ENCODE results near the gene CHST13. TPM values are rescaled to one million over a fixed set of nuclear protein-coding genes. Genes with fewer than 3 reads are reported as not detected.
A peak's percentile ranks its signal among the peaks of the same experiment; 100 is the strongest.

Gene CHST13
- total RNA-seq, 1 experiment from 2014 or later, result not detected

DNA sequence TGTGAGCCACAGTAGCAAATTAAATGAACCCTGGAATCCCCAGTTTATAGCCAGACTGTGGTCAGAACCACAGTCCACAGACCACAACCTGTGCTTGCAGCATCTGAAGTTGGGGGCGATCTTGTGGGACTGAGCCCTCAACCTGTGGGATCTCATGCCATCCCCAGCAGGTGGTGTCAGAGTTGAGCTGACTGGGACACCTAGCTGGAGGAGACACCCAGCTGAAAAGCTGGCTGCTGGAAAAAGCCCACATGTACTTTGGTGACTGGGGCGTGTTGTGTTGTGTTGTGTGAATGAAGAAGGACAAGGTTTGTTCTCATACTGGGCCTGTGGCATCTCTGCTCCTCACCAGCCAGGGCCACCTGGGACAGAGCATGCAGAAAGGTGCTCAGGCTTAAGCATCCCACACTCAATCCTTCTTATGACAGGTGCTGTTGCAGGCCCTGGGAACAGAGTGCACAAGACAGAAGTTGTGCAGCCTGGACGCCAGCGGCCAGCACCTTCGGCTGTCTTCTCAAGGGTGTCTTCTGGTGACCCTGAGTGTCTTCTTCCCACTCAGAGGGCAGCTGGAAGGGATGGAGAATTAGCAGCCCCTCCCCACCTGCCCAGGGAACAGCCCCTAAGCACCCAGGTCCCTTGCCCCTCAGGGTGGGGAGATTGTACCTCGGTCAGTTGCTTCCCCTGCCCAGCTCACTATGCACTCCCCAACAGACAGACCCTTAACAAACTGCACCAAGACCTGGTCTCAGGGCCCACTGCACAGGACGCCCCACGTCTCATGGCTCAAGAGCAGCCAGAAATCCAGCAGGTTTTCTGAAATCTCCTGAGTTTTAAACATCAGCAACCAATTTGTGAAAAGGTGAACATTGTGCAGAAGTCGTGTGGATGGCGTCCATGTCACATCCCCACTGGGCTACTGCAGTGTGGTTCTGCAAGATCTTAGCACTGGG lies 4.2 kb upstream of the CHST13 start:
- TF ChIP-seq, protein P1, sequence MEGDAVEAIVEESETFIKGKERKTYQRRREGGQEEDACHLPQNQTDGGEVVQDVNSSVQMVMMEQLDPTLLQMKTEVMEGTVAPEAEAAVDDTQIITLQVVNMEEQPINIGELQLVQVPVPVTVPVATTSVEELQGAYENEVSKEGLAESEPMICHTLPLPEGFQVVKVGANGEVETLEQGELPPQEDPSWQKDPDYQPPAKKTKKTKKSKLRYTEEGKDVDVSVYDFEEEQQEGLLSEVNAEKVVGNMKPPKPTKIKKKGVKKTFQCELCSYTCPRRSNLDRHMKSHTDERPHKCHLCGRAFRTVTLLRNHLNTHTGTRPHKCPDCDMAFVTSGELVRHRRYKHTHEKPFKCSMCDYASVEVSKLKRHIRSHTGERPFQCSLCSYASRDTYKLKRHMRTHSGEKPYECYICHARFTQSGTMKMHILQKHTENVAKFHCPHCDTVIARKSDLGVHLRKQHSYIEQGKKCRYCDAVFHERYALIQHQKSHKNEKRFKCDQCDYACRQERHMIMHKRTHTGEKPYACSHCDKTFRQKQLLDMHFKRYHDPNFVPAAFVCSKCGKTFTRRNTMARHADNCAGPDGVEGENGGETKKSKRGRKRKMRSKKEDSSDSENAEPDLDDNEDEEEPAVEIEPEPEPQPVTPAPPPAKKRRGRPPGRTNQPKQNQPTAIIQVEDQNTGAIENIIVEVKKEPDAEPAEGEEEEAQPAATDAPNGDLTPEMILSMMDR (IDR thresholded peaks at IDR 0.05; ENCODE audit: unreplicated experiment), result no peak
- H3K27me3 Mint-ChIP-seq (ENCODE audit: insufficient read depth, unreplicated experiment), result no peaks in the 10 kb centered on the region
- no peak overlapping the region for H3K27ac Mint-ChIP-seq (ENCODE audit: low read depth, unreplicated experiment)
- H3K4me1 Mint-ChIP-seq (ENCODE audit: insufficient read depth, unreplicated experiment), result no peaks in the 10 kb centered on the region
- no TSS peak for BruUV-seq (replicated peaks)
- no peak overlapping the region for H3K4me3 Mint-ChIP-seq (ENCODE audit: unreplicated experiment)
- no peaks in the 10 kb centered on the region for H3K36me3 Mint-ChIP-seq (ENCODE audit: insufficient read depth, unreplicated experiment)
- intact Hi-C loops (cut with micrococcal nuclease), result loop anchor here (5.0 kb wide), 1 partner anchor 233 kb away; no protein-coding TSS in a partner anchor
- CTCF ChIA-PET, result interaction anchor here (0.7 to 3.7 kb wide), 4 partner anchors 462 to 1028 kb away, joined by 3 to 23 read pairs (median 10); no protein-coding TSS in a partner anchor
- DNase-seq (ENCODE audit: unreplicated experiment), result no peak
- POLR2A ChIA-PET, result interaction anchor here (1.3 kb wide), 1 partner anchor 1028 kb away, joined by 3 read pairs; no protein-coding TSS in a partner anchor
- no peaks in the 10 kb centered on the region for H3K9me3 Mint-ChIP-seq (ENCODE audit: unreplicated experiment)

DNA sequence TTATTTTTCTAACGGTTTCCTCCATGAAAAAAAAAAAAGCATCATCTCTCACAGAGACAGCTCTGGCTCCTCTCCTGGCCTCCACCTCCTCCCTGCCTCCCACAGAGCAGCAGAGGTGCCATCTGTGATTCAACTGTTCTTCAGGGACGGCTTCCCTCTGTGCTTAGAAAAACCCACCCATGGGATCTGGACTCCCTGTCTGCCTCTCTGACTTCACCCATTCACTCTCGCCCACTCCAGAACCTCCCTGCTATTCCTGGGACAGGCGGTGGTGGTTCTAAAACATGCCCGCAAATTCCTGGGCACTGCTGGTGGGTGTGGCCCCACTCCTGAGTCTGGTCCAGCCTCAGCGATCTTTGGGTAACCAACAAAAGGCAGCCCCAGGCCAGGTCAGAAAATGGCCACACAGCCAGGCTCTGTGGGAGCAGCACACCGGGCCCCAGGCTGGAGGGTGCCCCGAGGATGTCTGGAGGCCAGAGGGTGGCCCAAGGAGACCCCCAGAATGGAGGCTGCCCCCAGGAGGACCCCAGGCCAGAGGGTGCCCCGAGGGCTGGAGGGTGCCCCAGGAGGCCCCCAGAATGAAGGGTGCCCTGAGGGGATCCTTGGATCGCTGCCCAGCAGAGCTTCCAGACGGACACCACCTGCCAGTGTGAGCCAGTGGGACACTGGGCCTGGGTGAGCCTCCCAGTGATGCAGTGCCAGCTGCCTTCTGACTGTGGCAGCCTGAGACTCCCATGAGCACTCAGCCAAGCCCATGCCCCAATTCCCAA lies 2.6 kb upstream of the CHST13 start:
- H3K27me3 Mint-ChIP-seq (ENCODE audit: insufficient read depth, unreplicated experiment), result no peaks in the 10 kb centered on the region
- TF ChIP-seq, protein P1 (IDR thresholded peaks at IDR 0.05; ENCODE audit: unreplicated experiment), result no peak
- no TSS peak for BruUV-seq (replicated peaks)
- H3K4me3 Mint-ChIP-seq (ENCODE audit: unreplicated experiment), result no peak overlapping the region
- H3K4me1 Mint-ChIP-seq (ENCODE audit: insufficient read depth, unreplicated experiment), result no peaks in the 10 kb centered on the region
- H3K9me3 Mint-ChIP-seq (ENCODE audit: unreplicated experiment), result no peaks in the 10 kb centered on the region
- no peak overlapping the region for H3K27ac Mint-ChIP-seq (ENCODE audit: low read depth, unreplicated experiment)
- ChIA-PET POLR2A (no interaction called here), CTCF (interaction anchor here (0.7 to 3.7 kb wide), 9 partner anchors 10 to 1026 kb away, joined by 3 to 38 read pairs (median 6); no protein-coding TSS in a partner anchor)
- intact Hi-C loops (cut with micrococcal nuclease), result loop anchor here (5.0 kb wide), 1 partner anchor 231 kb away; no protein-coding TSS in a partner anchor
- no peak for DNase-seq (ENCODE audit: unreplicated experiment)
- H3K36me3 Mint-ChIP-seq (ENCODE audit: insufficient read depth, unreplicated experiment), result no peaks in the 10 kb centered on the region

DNA sequence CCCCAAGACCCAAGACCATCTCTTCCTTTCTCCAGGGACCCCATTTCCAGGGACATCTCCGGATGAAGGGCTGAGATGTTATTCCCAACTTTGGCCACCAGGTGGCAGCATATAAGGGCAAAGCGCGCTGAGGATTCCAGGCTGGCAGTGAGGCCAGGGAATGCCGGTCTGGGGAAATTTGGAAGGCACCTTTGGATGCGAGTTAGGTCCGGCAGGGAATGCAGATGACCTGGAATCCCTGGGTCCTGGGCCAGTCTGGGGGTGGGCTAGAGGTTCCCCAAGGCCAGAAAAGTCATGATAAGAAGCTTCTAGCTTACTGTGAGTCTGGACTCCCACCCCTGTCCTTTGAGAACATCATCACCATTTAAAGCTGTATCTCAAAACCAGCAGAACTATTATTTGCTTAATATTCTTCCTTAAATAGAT lies 1.6 kb upstream of the CHST13 start:
- POLR2A ChIA-PET, result no interaction called here
- no peak overlapping the region for H3K4me3 Mint-ChIP-seq (ENCODE audit: unreplicated experiment)
- peak; percentile 65 for DNase-seq (ENCODE audit: unreplicated experiment)
- no TSS peak for BruUV-seq (replicated peaks)
- no peaks in the 10 kb centered on the region for H3K27me3 Mint-ChIP-seq (ENCODE audit: insufficient read depth, unreplicated experiment)
- no peak overlapping the region for H3K27ac Mint-ChIP-seq (ENCODE audit: low read depth, unreplicated experiment)
- no peaks in the 10 kb centered on the region for H3K4me1 Mint-ChIP-seq (ENCODE audit: insufficient read depth, unreplicated experiment)
- H3K9me3 Mint-ChIP-seq (ENCODE audit: unreplicated experiment), result no peaks in the 10 kb centered on the region
- intact Hi-C loops (cut with micrococcal nuclease), result loop anchor here (2.0 to 5.0 kb wide), 3 partner anchors 230 to 1022 kb away; no protein-coding TSS in a partner anchor
- CTCF ChIA-PET, result interaction anchor here (0.5 to 3.6 kb wide), 35 partner anchors 10 to 1712 kb away, joined by 3 to 38 read pairs (median 4); no protein-coding TSS in a partner anchor
- TF ChIP-seq, protein P1 (IDR thresholded peaks at IDR 0.05; ENCODE audit: unreplicated experiment), result peak; percentile 90
- no peaks in the 10 kb centered on the region for H3K36me3 Mint-ChIP-seq (ENCODE audit: insufficient read depth, unreplicated experiment)

All from MCF 10A (cell line).